Neutrophil (primary cell): ENCODE results near the gene SLC24A4.

Experiments used
- H3K27ac ChIP-seq: fragments of 200-600 bp; sonication (generic); 2 replicates; pipeline ENCODE4 v1.5.1; 2016; ENCODE audit warnings: mild to moderate bottlenecking, moderate library complexity
- H3K27me3 ChIP-seq: fragments of 200-600 bp; sonication (generic); 2 replicates; pipeline ENCODE4 v1.6.0; 2016; ENCODE audit warnings: mild to moderate bottlenecking
- H3K36me3 ChIP-seq: fragments of 200-600 bp; sonication (generic); 2 replicates; pipeline ENCODE4 v1.5.1; 2017
- H3K4me1 ChIP-seq, 2 experiments: fragments of 200-600 bp in 1 of 2; sonication (generic) in 1 of 2; 1 replicate in 1 of 2; 2 replicates in 1 of 2; pipeline versions ENCODE4 v1.5.1 to v1.6.1; 2013 to 2016; ENCODE audit warnings: low read depth in 1 of 2, low read length in 1 of 2, mild to moderate bottlenecking in 1 of 2, moderate library complexity in 1 of 2; ENCODE audit not compliant: control insufficient read depth in 1 of 2, insufficient read depth in 1 of 2
- H3K4me3 ChIP-seq, 2 experiments: fragments of 200-600 bp in 1 of 2; sonication (generic) in 1 of 2; 1 replicate in 1 of 2; 2 replicates in 1 of 2; pipeline ENCODE4 v1.5.1; 2013 to 2016; ENCODE audit warnings: low read depth in 1 of 2, low read length in 1 of 2, mild to moderate bottlenecking in 1 of 2, moderate library complexity in 1 of 2
- H3K9me3 ChIP-seq: fragments of 200-600 bp; sonication (generic); 2 replicates; pipeline ENCODE4 v1.5.1; 2016
- TF ChIP-seq, protein P1 (sequence below): fragments of 200-600 bp; sonication (generic); IDR thresholded peaks from 2 replicates; pipeline ENCODE4 v1.5.1; 2016; ENCODE audit warnings: antibody characterized with exemption

Gene SLC24A4

DNA sequence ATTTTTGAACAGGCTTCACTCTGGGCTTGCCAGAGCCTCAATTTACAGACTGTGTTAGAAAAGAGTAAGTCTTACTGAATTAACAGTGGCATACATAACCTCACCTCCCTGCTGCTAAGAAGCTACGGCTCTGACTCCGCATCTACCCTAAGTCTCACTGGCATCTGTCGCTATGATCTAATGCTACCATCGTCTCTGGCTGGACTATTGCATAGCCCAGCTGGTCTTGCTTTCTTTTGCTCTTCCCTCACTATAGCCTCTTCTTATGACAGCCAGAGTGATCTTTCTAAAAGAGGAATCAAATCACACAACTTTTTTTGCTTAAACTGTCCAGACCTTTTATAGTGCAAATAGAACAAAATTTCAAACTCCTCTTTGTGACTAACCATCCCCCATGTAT lies 81.1 kb downstream of the SLC24A4 start:
- no peaks in the 10 kb centered on the region for H3K27me3 ChIP-seq
- TF ChIP-seq, protein P1, sequence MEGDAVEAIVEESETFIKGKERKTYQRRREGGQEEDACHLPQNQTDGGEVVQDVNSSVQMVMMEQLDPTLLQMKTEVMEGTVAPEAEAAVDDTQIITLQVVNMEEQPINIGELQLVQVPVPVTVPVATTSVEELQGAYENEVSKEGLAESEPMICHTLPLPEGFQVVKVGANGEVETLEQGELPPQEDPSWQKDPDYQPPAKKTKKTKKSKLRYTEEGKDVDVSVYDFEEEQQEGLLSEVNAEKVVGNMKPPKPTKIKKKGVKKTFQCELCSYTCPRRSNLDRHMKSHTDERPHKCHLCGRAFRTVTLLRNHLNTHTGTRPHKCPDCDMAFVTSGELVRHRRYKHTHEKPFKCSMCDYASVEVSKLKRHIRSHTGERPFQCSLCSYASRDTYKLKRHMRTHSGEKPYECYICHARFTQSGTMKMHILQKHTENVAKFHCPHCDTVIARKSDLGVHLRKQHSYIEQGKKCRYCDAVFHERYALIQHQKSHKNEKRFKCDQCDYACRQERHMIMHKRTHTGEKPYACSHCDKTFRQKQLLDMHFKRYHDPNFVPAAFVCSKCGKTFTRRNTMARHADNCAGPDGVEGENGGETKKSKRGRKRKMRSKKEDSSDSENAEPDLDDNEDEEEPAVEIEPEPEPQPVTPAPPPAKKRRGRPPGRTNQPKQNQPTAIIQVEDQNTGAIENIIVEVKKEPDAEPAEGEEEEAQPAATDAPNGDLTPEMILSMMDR: no peak
- no peaks in the 10 kb centered on the region for H3K9me3 ChIP-seq
- H3K36me3 ChIP-seq: no peaks in the 10 kb centered on the region
- peak overlapping the region; percentile 96 for H3K27ac ChIP-seq
- H3K4me3 ChIP-seq: no peak overlapping the region
- peaks cover 99 to 100% of the 10 kb centered on the region in 2 experiments for H3K4me1 ChIP-seq

- TF ChIP-seq, protein P1: no peak
- H3K27ac ChIP-seq: peak overlapping the region; percentile 96
- no peaks in the 10 kb centered on the region for H3K27me3 ChIP-seq
- no peak overlapping the region for H3K4me3 ChIP-seq
- H3K36me3 ChIP-seq: no peaks in the 10 kb centered on the region
- H3K9me3 ChIP-seq: no peaks in the 10 kb centered on the region
- H3K4me1 ChIP-seq: peaks cover 99 to 100% of the 10 kb centered on the region in 2 experiments
Observed at GRCh38 chr14:92404421-92404820, 81.5 kb downstream of the SLC24A4 start.

GRCh38 chr14:92404938-92405337 lies 82.0 kb downstream of the SLC24A4 start:
- H3K4me1 ChIP-seq: peaks cover 99 to 100% of the 10 kb centered on the region in 2 experiments
- no peaks in the 10 kb centered on the region for H3K9me3 ChIP-seq
- H3K36me3 ChIP-seq: no peaks in the 10 kb centered on the region
- TF ChIP-seq, protein P1: no peak
- H3K27me3 ChIP-seq: no peaks in the 10 kb centered on the region
- peak overlapping the region in 1 of 2 experiments; percentile 10 for H3K4me3 ChIP-seq
- peak overlapping the region; percentile 96 for H3K27ac ChIP-seq

GRCh38 chr14:92407410-92407809 lies 84.4 kb downstream of the SLC24A4 start:
- TF ChIP-seq, protein P1: peak; percentile 26
- Histone ChIP-seq H3K27ac (peak overlapping the region; percentile 96), H3K36me3 (no peaks in the 10 kb centered on the region), H3K4me1 (peaks cover 87 to 92% of the 10 kb centered on the region in 2 experiments), H3K27me3 (no peaks in the 10 kb centered on the region), H3K9me3 (no peaks in the 10 kb centered on the region), H3K4me3 (peak overlapping the region; percentile 23 to 39)

GRCh38 chr14:92409043-92409442 lies 86.1 kb downstream of the SLC24A4 start:
- Histone ChIP-seq H3K27me3 (no peaks in the 10 kb centered on the region), H3K9me3 (no peaks in the 10 kb centered on the region), H3K27ac (peak overlapping the region; percentile 96), H3K4me3 (no peak overlapping the region), H3K4me1 (peaks cover 81 to 89% of the 10 kb centered on the region in 2 experiments), H3K36me3 (no peaks in the 10 kb centered on the region)
- TF ChIP-seq, protein P1: no peak

DNA sequence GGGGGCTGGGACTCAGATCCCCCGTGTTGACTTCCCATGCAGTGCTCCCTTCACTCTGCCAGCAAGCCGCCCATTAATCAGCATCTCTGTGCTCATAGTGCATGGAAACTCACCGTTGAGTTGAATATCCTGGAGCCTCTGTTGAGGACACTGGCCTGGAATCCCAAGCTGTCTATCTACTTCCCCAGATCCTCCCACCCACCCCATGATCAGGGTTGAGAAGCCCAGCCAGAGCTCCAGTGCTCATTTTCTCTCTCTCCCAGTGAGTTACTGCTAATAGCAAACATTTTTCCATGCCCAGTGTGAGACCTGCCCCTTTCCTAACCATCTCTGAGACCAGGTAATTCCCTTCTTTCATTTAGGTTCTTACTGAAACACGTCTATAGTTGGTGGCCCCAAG lies 88.2 kb downstream of the SLC24A4 start:
- H3K36me3 ChIP-seq: no peaks in the 10 kb centered on the region
- no peaks in the 10 kb centered on the region for H3K9me3 ChIP-seq
- TF ChIP-seq, protein P1: no peak
- H3K4me1 ChIP-seq: peaks cover 81 to 89% of the 10 kb centered on the region in 2 experiments
- no peak overlapping the region for H3K4me3 ChIP-seq
- H3K27me3 ChIP-seq: no peaks in the 10 kb centered on the region
- H3K27ac ChIP-seq: no peak overlapping the region
